IPS-NIHi7 (cell line): ENCODE data around the gene RYR2.

Experiments used
- DNase-seq: peaks from one replicate; pipeline ENCODE4 v3.0.0; 2012; ENCODE audit warnings: mixed read lengths; ENCODE audit errors: extremely low spot score

Gene RYR2

GRCh38 chr1:237851210-237851845 is 809.3 kb downstream of the RYR2 start:
- peak; percentile 80 for DNase-seq

- DNase-seq: no peak
Observed at GRCh38 chr1:237852342-237852741, 810.4 kb downstream of the RYR2 start.

GRCh38 chr1:237857455-237857854 is 815.5 kb downstream of the RYR2 start:
- no peak for DNase-seq

DNA sequence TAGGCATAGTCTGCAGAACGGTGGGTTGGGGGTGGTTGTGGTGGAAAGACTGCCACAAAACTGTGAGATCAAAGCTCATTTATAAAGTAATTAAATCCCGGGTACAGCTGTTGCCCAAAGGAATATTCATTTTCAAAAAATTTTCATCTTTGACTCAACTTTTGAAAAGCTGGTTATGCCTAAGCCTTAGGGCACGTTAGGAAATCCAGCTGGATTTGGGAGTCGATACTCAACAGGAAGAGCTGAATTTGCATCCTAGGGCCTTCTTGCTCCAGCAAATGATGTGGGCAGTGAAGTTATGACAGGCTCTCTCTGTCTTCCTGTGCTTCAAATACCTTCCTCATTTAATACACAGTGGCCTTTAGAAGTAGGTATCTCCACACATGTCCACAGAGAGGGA is 817.0 kb downstream of the RYR2 start:
- DNase-seq: no peak

- no peak for DNase-seq
Observed at GRCh38 chr1:237861944-237862343, 820.0 kb downstream of the RYR2 start.

GRCh38 chr1:237863234-237863633 is 821.2 kb downstream of the RYR2 start:
- no peak for DNase-seq

- peak; percentile 81 for DNase-seq
Observed at GRCh38 chr1:237864338-237865244, 822.6 kb downstream of the RYR2 start.

- no peak for DNase-seq
Observed at GRCh38 chr1:237867380-237867888, 825.5 kb downstream of the RYR2 start.

GRCh38 chr1:237868817-237869600 is 827.0 kb downstream of the RYR2 start:
- DNase-seq: no peak

DNA sequence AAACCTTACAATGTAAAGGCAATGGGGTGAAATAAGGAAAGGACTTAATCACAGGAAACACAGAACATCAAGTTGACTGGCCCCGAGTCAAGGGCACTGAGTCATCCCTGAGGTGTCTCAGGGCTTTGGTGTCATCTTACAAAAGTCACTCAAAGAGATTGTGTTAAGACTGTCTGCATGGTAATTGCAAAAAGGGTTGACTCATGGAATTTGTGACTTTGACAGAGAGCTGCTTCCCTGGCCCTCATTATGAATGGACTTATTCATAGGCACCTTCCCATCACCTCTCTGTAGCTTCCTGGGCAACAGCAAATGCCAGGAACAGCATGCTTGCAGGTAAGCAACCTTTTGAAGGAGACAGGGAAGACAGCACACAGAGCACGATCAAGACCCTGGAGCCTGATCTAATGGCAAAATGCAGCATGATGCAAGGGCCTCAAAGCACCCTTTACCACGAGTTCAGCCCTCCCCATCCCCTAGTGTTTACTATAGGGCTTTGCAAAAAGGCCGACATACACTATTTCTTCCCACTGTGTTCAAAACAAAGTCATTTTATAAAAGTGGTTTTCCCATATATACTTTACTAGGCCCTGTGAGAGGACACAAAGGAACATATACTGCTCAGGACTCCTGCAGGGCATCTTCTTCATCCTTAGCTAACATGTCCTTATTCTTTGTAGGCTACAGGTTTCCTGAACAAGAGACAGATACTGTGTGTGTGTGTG is 831.7 kb downstream of the RYR2 start:
- DNase-seq: peak; percentile 71

DNA sequence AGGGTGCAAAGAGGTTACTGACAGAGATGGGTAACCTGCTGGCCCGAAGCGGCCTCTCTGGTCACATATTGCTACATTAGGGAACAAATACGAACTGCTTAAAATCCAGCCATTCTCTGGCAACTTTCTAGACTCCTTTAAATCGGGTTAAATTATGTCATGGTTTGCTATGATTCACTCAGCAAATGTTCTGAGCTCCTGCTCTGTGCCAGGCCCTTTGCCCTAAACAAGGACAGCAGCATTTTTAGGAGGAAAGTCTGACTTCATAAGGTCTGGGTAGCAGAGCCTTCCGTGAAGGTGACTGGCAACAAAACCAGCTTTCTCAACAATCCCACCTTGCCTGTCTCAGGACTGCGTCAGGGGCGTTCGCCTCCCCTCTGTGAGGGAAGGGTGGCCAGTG is 833.3 kb downstream of the RYR2 start:
- DNase-seq: no peak

- DNase-seq: no peak
Observed at GRCh38 chr1:237877631-237878030, 835.6 kb downstream of the RYR2 start.

GRCh38 chr1:237878406-237878805 is 836.4 kb downstream of the RYR2 start:
- no peak for DNase-seq

- no peak for DNase-seq
Observed at GRCh38 chr1:237879195-237879594, 837.2 kb downstream of the RYR2 start.
